OCI-LY1 (cell line): ENCODE measurements around the gene CDK2.

Experiments
- CTCF ChIP-seq: fragments of 200-600 bp; sonication (generic), shearing (Covaris generic); IDR thresholded peaks from 2 replicates; pipeline ENCODE4 v1.5.1; 2017; ENCODE audit warnings: mild to moderate bottlenecking, antibody characterized with exemption, low read length, moderate library complexity, mixed read lengths
- EZH2 ChIP-seq: fragments of 200-600 bp; sonication (generic), shearing (Covaris generic); IDR thresholded peaks from 2 replicates; pipeline ENCODE4 v1.8.0; 2017; ENCODE audit warnings: borderline replicate concordance, mixed run types, mild to moderate bottlenecking, antibody characterized with exemption, low read length, moderate library complexity, mixed read lengths

DNA sequence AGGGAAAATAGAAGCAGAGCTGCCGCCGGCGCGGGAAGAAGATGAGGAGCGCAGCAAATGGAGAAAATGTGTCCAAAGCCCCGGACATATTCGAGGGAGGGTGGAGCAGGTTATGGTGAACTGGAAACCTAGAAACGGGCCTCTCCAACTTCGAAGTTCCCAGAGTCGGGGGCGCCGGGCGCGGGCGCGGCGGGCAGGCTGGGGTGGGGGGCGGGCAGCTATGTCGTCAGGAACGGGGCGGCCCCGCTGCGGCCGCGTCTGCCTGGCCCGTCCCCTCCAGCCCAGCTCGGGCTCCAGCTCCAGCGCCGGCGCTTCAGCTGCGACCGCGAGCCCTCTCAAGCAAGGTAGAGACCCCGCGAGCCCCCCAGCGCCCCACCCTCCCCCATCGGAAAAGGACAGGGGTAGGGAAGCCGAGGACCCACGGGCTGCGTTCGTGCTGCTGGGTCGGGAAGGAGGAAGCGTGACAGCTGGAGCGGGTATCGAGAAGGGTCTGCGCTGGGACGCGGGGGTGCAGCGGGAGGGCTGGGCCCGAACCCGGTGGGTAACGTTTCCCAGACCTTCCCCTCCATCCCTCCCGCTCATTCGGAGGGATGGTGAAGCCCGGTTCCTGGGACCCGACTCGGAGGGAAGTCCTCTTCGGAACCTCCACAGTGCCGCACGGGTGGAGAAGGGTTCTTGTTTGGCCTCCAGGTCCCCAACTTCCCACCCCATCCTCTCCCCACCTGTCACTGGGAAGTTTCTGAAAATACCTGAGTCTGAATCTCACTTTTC lies 34.7 kb upstream of the CDK2 start:
- TF ChIP-seq CTCF, result no peak
- TF ChIP-seq EZH2, result no peak
